Smooth muscle cell of the umbilical artery (primary cell): ENCODE results near the gene PHACTR4. TPM values are rescaled to one million over a fixed set of nuclear protein-coding genes. Genes with fewer than 3 reads are reported as not detected.

Experiments used
- total RNA-seq: library from RNA; depleted of rRNA; stranded (reverse); fragments of >200 nt; gene quantifications from 2 replicates; pipeline ENCODE4 v1.2.3, GENCODE V29; 2014

The PHACTR4 gene
- total RNA-seq = 3.9 and 9.6 TPM in 2 replicates

DNA sequence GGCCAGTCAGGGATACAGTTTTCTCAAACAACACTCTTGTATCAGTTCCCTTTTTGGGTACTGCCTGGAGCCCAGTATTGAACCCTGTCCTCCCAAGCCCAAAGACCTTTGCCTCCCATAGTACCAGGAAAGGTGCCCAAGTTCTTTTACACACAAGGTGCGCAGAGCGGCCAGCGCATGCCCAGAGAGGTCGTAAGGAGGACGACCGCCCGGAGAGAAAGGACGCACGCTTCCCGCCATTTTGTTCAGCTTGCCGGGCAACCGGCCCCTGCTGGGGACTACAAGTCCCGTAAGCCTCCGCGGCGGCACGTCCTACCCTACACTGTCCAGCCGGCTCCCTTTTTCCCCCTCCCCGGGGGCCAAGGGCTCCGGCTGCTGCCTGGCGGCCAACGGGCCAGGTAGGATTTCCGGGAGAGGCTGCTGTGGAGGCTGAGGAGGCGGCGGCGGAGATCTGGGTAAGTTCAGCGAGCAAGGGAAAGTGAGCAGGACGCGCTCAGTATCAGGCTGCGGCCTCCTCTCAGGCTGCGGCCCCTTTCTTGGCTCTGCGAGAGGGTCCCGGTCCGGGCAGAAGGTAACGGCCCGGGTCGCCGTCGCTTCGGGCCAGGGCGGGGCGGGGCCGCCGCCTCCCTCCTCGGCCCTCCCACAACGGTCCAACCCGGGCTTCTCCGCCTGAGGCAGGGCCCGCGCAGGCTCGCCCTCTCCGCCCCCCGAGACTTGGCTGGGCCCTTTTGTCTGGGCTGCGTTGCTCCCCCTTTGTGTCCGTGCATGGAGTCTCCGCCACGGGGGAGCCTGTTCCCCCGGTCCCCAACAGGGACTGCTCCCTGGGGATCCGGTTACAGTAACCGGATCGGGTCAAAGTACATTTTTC is at the start of gene PHACTR4:
Gene PHACTR4, plus strand, starts transcription at position 370 of the 868 bp plus-strand sequence. CDS start 37,708 bp downstream, outside the sequence.

GRCh38 chr1:28505406-28506187 is 136.1 kb downstream of the PHACTR4 start, which contains the start of gene RCC1:
RCC1 (plus strand) TSS chr1:28506043; CDS start chr1:28529867, 23,824 bp downstream.

Other genes with a start within 250 kb of the PHACTR4 start
- 0.05 TPM in 1 of 2 replicates, not detected in the other for gene PTAFR, start 193.1 kb upstream of the PHACTR4 start, total RNA-seq
- gene DNAJC8, start 136.7 kb upstream of the PHACTR4 start, total RNA-seq = 53.9 and 55.5 TPM in 2 replicates
- gene ATP5IF1, start 133.6 kb upstream of the PHACTR4 start, total RNA-seq = 80.8 and 118 TPM in 2 replicates
- gene SESN2, start 110.2 kb upstream of the PHACTR4 start, total RNA-seq = 20.3 and 36.5 TPM in 2 replicates
- 19.5 and 24.3 TPM in 2 replicates for gene MED18, start 40.7 kb upstream of the PHACTR4 start, total RNA-seq
- 27.3 and 51.6 TPM in 2 replicates for gene RCC1, start 136.3 kb downstream of the PHACTR4 start, total RNA-seq
- 17.0 and 24.3 TPM in 2 replicates for gene TRNAU1AP, start 183.3 kb downstream of the PHACTR4 start, total RNA-seq
- gene RAB42, start 222.5 kb downstream of the PHACTR4 start, total RNA-seq = 1.8 and 4.5 TPM in 2 replicates